Upper lobe of right lung (tissue), 1 donor: ENCODE data around the gene H1-8. TPM values are rescaled to one million over a fixed set of nuclear protein-coding genes. Genes with fewer than 3 reads are reported as not detected.

ENCODE experiments used
- ATAC-seq: fragments of 200-7000 bp; cut with Tn5 transposase; one replicate; pipeline ENCODE4 v1.9.1; 2020; ENCODE audit warnings: mild to moderate bottlenecking, moderate library complexity
- DNase-seq: peaks from one replicate; pipeline ENCODE4 v3.0.0-alpha.2; 2020
- H3K27ac ChIP-seq: fragments of 200-600 bp; one replicate; pipeline ENCODE4 v1.8.0; 2022
- H3K27me3 ChIP-seq: fragments of 200-600 bp; one replicate; pipeline ENCODE4 v1.8.0; 2022; ENCODE audit warnings: mild to moderate bottlenecking
- H3K36me3 ChIP-seq: fragments of 200-600 bp; one replicate; pipeline ENCODE4 v1.8.0; 2022
- H3K4me1 ChIP-seq: fragments of 200-600 bp; one replicate; pipeline ENCODE4 v1.8.0; 2022
- H3K4me3 ChIP-seq: fragments of 200-600 bp; one replicate; pipeline ENCODE4 v1.8.0; 2022; ENCODE audit warnings: mild to moderate bottlenecking
- H3K9me3 ChIP-seq: fragments of 200-600 bp; one replicate; pipeline ENCODE4 v1.8.0; 2022
- intact Hi-C: fragments of 100-400 bp; cut with DNase I; formaldehyde crosslinking; loops from one replicate; pipeline ENCODE4 v1.11.0; 2022
- total RNA-seq: library from RNA; stranded (reverse); fragmentation: NEBNext Ultra II Directional; extraction: Animal tissue kit (Norgen Biotek cat#: 25700); gene quantifications from one replicate; pipeline ENCODE4 v1.2.1, GENCODE V29; 2021
- TF ChIP-seq, protein P1 (sequence below): fragments of 200-600 bp; IDR thresholded peaks from one replicate; pipeline ENCODE4 v1.8.0; 2022; ENCODE audit warnings: antibody characterized with exemption
- donor health status: DM: no; HTN: yes; CAD: no; lungs with severe emphysema.

H1-8 gene
- total RNA-seq, 1 donor from 2014 or later: not detected

DNA sequence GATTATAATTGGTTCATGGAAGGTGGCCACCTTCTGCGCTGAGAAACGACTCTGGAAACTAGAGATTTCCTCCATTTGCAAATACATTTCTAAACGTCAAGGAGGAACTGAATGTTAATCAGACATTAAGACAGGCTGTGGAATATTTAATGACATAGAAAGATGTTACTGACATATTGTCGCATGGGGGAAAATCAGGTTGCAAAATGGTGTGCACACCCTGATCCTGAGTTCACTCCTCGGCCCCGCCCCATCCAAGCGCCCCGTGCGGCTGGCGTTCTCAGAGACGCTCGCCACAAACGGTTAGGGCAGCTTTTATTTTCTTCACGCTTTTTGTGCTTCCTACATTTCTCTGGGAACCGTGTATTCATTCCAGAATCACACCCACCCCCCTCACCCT lies 10.7 kb downstream of the H1-8 start:
- Histone ChIP-seq H3K9me3 (no peaks in the 10 kb centered on the region), H3K27me3 (no peaks in the 10 kb centered on the region), H3K36me3 (peaks cover 38% of the 10 kb centered on the region), H3K27ac (no peak overlapping the region), H3K4me1 (peaks cover 40% of the 10 kb centered on the region), H3K4me3 (no peak overlapping the region)
- intact Hi-C loops: no loop called here
- ATAC-seq: peak; percentile 7
- DNase-seq: no peak
- TF ChIP-seq, protein P1, sequence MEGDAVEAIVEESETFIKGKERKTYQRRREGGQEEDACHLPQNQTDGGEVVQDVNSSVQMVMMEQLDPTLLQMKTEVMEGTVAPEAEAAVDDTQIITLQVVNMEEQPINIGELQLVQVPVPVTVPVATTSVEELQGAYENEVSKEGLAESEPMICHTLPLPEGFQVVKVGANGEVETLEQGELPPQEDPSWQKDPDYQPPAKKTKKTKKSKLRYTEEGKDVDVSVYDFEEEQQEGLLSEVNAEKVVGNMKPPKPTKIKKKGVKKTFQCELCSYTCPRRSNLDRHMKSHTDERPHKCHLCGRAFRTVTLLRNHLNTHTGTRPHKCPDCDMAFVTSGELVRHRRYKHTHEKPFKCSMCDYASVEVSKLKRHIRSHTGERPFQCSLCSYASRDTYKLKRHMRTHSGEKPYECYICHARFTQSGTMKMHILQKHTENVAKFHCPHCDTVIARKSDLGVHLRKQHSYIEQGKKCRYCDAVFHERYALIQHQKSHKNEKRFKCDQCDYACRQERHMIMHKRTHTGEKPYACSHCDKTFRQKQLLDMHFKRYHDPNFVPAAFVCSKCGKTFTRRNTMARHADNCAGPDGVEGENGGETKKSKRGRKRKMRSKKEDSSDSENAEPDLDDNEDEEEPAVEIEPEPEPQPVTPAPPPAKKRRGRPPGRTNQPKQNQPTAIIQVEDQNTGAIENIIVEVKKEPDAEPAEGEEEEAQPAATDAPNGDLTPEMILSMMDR: no peak

- H3K36me3 ChIP-seq: peaks cover 46% of the 10 kb centered on the region
- DNase-seq: no peak
- H3K27me3 ChIP-seq: no peaks in the 10 kb centered on the region
- intact Hi-C loops: no loop called here
- H3K4me3 ChIP-seq: no peak overlapping the region
- ATAC-seq: no peak
- H3K27ac ChIP-seq: no peak overlapping the region
- H3K9me3 ChIP-seq: no peaks in the 10 kb centered on the region
- TF ChIP-seq, protein P1: no peak
- H3K4me1 ChIP-seq: peaks cover 48% of the 10 kb centered on the region
Observed at GRCh38 chr3:129554356-129555152, 11.6 kb downstream of the H1-8 start.

DNA sequence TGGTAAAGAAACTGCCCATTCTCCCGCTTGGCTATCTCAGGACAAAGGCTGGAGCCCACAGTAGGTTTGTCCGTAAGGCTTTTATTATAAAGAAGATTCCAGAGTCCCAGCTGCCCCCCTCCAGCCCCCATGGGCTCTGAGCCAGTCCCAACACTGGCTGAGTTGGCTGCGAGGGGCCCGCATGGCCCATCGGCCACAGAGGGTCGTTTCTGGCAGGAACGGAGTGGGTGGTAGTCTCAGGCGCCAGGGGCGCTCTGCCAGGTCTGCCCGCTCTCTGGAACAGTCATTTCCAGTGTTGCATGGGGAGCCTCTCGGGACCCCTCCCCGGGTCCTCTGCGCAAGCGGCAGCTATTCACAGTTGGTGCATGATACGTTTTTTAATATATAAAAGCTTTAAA lies 12.2 kb downstream of the H1-8 start:
- H3K27ac ChIP-seq: no peak overlapping the region
- TF ChIP-seq, protein P1: no peak
- H3K9me3 ChIP-seq: no peaks in the 10 kb centered on the region
- no peaks in the 10 kb centered on the region for H3K27me3 ChIP-seq
- intact Hi-C loops: no loop called here
- DNase-seq: no peak
- H3K36me3 ChIP-seq: peaks cover 52% of the 10 kb centered on the region
- H3K4me1 ChIP-seq: peaks cover 54% of the 10 kb centered on the region
- no peak overlapping the region for H3K4me3 ChIP-seq
- ATAC-seq: no peak

GRCh38 chr3:129555616-129556357 lies 12.8 kb downstream of the H1-8 start:
- Histone ChIP-seq H3K9me3 (no peaks in the 10 kb centered on the region), H3K4me1 (peaks cover 60% of the 10 kb centered on the region), H3K36me3 (peaks cover 58% of the 10 kb centered on the region), H3K4me3 (no peak overlapping the region), H3K27me3 (no peaks in the 10 kb centered on the region), H3K27ac (no peak overlapping the region)
- intact Hi-C loops: no loop called here
- TF ChIP-seq, protein P1: no peak
- DNase-seq (no peak), ATAC-seq (no peak)

DNA sequence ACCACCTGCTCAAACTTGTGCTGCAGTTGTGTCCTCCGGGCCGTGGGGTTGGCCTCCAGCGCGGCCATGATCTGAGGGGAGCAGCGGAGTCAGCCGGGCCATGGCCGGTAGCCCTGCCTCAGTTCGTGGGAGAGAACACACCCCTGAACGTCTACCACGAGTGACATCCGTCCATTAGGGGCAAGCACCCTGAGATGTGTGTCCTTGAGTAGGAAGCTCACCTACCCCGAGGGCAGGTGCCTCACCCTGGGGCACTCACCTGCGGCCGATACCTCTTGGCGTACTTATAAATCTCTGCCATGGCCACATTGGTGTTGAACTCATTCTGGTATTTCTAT lies 13.4 kb downstream of the H1-8 start:
- Histone ChIP-seq H3K27ac (no peak overlapping the region), H3K9me3 (no peaks in the 10 kb centered on the region), H3K27me3 (no peaks in the 10 kb centered on the region), H3K4me1 (peaks cover 65% of the 10 kb centered on the region), H3K36me3 (peaks cover 62% of the 10 kb centered on the region), H3K4me3 (no peak overlapping the region)
- intact Hi-C loops: no loop called here
- DNase-seq (no peak), ATAC-seq (no peak)
- TF ChIP-seq, protein P1: no peak
